Ovary (tissue), 9 donors: ENCODE data around the gene TAGAP. TPM values are rescaled to one million over a fixed set of nuclear protein-coding genes. Genes with fewer than 3 reads are reported as not detected.
"Not testable (repeated sequence)": the region's sequence is repeated elsewhere in the genome, so short reads cannot be mapped to it uniquely, and the experiment has no call there.

Experiments
- DNase-seq, 5 donors: peaks; one replicate each; pipeline ENCODE4 v3.0.0-alpha.2; 2019 to 2020
- H3K27ac ChIP-seq, 2 donors: fragments of 200-600 bp; one replicate each; pipeline versions ENCODE4 v1.5.1 to v1.8.0; 2019 to 2022
- H3K27me3 ChIP-seq: fragments of 200-600 bp; one replicate; pipeline ENCODE4 v1.8.0; 2022
- H3K36me3 ChIP-seq: fragments of 200-600 bp; sonication (generic); one replicate; pipeline ENCODE4 v1.5.1; 2019
- H3K4me1 ChIP-seq: one replicate; pipeline ENCODE4 v1.8.1; 2013; ENCODE audit warnings: mild to moderate bottlenecking, moderate library complexity; ENCODE audit not compliant: insufficient read depth
- H3K4me3 ChIP-seq: fragments of 200-600 bp; sonication (generic); one replicate; pipeline ENCODE4 v1.5.1; 2017
- H3K9me3 ChIP-seq, 2 donors: fragments of 200-600 bp in 1 of 2; sonication (generic) in 1 of 2; one replicate each; pipeline versions ENCODE4 v1.5.1 to v1.8.1; 2013 to 2019; ENCODE audit warnings: mild to moderate bottlenecking in 1 of 2, moderate library complexity in 1 of 2
- EP300 ChIP-seq: sonication (generic); formaldehyde crosslinking; IDR thresholded peaks from one replicate; pipeline ENCODE4 v1.6.1; 2017; ENCODE audit warnings: antibody characterized with exemption
- POLR2A ChIP-seq: fragments of 450-650 bp; IDR thresholded peaks from one replicate; pipeline ENCODE4 v1.6.1; 2017; ENCODE audit warnings: antibody characterized with exemption, mild to moderate bottlenecking, moderate library complexity
- WGBS, 3 donors: extraction: QIAGEN DNeasy Blood & Tissue Kit in 1 of 3; methylation state at CpG; one replicate each; pipeline versions ENCODE4 v1.1.5 to v1.1.7; 2013 to 2017; 5-methylcytosine and 5-hydroxymethylcytosine counted together
- intact Hi-C, 4 donors: fragments of 100-400 bp; cut with DNase I; formaldehyde crosslinking; loops; one replicate each; pipeline versions ENCODE4 v1.11.0 to v1.15.1; 2022 to 2023
- polyA plus RNA-seq, 2 donors: library from polyadenylated mRNA; stranded (reverse); fragments of 200-250 nt in 1 of 2; fragments of 350-450 nt in 1 of 2; fragmentation: Illumina TruSeq in 1 of 2; extraction: RNeasy Lipid Tissue Mini Kit (QIAGEN cat#74804) in 1 of 2; gene quantifications; one replicate each; pipeline ENCODE4 v1.2.3, GENCODE V29; 2013 to 2014
- total RNA-seq, 7 donors: library from RNA; depleted of rRNA in 2 of 7; stranded (reverse); fragments of >200 nt in 2 of 7; fragmentation: NEBNext Ultra II Directional in 3 of 7; extraction: Animal tissue kit (Norgen Biotek cat#: 25700) in 3 of 7; gene quantifications; one replicate each; pipeline versions ENCODE4 v1.1.0 to v1.2.4, GENCODE V29; 2016 to 2023
- TF ChIP-seq, protein P1 (sequence below), 3 donors: fragments of 450-650 bp in 2 of 3; fragments of 200-600 bp in 1 of 3; IDR thresholded peaks; one replicate each; pipeline versions ENCODE4 v1.5.1 to v1.8.0; 2016 to 2022; ENCODE audit warnings: antibody characterized with exemption in 3 of 3, mild to moderate bottlenecking in 1 of 3
- donor health status: DM: no; HTN: no; CAD: no; lungs with moderate emphysema.
- donor health status: DM: no; HTN: no; CAD: no.
- donor health status: Bipolar disorder and iron deficiency.
- donor health status: DM: yes; HTN: yes; CAD: no.
- donor health status: DM: no; HTN: no; CAD: no.
- donor health status: DM: yes; HTN: yes; CAD: no.

TAGAP gene
- total and polyA plus RNA-seq, 9 donors = 0.58 to 5.1 (median 1.4) TPM

DNA sequence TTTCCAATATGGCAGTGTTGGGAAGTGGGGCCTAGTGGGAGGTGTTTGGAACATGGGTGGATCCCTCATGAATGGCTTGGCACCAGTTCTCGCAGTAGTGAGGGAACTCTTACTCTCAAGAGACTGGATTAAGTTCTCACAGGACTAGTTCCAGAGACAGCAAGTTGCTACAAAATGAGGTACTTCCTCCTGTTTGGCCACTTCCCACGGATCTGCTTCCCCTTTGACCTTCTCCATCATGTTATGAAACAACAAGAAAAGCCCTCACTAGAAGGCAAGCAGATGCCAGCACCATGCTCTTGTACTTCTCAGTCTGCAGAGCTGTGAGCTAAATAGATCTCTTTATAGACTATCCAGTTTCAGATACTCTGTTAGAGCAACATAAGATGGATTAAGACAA lies 47.9 kb downstream of the TAGAP start:
- no peaks in the 10 kb centered on the region for H3K36me3 ChIP-seq
- no peak for DNase-seq
- H3K4me1 ChIP-seq = no peaks in the 10 kb centered on the region
- H3K4me3 ChIP-seq = no peak overlapping the region
- TF ChIP-seq EP300 (no peak), POLR2A (no peak)
- TF ChIP-seq, protein P1, sequence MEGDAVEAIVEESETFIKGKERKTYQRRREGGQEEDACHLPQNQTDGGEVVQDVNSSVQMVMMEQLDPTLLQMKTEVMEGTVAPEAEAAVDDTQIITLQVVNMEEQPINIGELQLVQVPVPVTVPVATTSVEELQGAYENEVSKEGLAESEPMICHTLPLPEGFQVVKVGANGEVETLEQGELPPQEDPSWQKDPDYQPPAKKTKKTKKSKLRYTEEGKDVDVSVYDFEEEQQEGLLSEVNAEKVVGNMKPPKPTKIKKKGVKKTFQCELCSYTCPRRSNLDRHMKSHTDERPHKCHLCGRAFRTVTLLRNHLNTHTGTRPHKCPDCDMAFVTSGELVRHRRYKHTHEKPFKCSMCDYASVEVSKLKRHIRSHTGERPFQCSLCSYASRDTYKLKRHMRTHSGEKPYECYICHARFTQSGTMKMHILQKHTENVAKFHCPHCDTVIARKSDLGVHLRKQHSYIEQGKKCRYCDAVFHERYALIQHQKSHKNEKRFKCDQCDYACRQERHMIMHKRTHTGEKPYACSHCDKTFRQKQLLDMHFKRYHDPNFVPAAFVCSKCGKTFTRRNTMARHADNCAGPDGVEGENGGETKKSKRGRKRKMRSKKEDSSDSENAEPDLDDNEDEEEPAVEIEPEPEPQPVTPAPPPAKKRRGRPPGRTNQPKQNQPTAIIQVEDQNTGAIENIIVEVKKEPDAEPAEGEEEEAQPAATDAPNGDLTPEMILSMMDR (IDR thresholded peaks at IDR 0.05) = no peak
- H3K27me3 ChIP-seq = no peaks in the 10 kb centered on the region
- WGBS, 3 donors = 66 to 70% (median 70%) methylated on average over 2 of the region's 2 CpGs
- no peaks in the 10 kb centered on the region for H3K9me3 ChIP-seq
- H3K27ac ChIP-seq = no peak overlapping the region
- intact Hi-C loops = no loop called here

DNA sequence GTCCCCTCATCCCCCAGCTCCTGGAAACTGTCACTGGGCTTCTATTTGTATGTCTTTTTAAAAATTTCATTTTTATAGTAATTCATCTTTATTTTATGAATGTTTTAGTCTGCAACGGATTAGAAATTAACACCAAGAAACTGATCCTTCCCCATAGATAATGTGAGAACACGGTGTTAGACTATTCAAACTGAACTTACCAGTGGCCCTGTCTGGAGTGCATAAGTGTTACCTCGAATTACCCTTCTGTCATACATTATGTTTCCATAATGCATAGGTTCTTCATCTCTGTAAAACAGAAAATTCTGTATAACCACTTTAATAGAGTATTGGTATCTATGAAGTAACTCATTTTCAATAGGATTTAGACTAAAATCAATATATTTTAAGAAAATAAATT lies 51.2 kb downstream of the TAGAP start:
- Histone ChIP-seq H3K9me3 (no peaks in the 10 kb centered on the region), H3K36me3 (no peaks in the 10 kb centered on the region), H3K4me3 (no peak overlapping the region), H3K27me3 (no peaks in the 10 kb centered on the region), H3K27ac (no peak overlapping the region), H3K4me1 (no peaks in the 10 kb centered on the region)
- WGBS, 3 donors = 96 to 97% (median 96%) methylated on average over 3 of the region's 3 CpGs
- TF ChIP-seq EP300 (no peak), POLR2A (no peak)
- TF ChIP-seq, protein P1 (IDR thresholded peaks at IDR 0.05) = no peak
- DNase-seq = no peak
- intact Hi-C loops = no loop called here

DNA sequence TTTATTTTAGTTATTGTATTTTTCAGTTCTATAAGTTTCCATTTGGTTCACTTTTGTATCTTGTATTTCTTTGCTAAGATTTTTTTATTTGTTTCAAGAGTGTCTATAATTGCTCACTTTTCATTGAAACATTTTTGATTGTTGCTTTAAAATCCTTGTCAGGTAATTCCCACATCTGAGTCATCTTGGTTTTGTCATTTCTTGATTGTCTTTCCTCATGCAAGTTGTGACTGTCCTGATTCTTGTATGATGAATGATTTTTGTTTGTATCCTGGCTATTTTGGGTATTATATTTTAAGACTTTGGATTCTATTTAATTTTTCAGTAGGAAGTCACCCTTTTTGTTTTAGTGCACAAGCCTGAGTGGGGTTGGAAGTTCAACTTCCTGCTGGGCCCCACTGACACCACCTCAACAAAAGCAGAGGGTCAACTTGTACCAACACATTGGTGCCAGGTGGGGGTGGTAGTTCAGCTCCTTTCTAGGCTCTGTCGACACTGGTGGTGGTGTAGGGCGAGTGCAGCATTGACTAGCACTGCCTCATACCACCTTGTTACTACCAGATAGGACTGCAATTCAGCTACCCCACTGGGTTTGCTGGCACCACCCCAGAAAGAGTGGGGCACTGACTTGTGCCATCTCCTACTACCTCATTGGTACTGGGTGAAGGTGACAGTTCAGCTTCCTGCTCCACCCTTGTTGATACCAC lies 53.6 kb downstream of the TAGAP start:
- Histone ChIP-seq H3K9me3 (no peaks in the 10 kb centered on the region), H3K27me3 (no peaks in the 10 kb centered on the region)
- intact Hi-C loops = no loop called here

DNA sequence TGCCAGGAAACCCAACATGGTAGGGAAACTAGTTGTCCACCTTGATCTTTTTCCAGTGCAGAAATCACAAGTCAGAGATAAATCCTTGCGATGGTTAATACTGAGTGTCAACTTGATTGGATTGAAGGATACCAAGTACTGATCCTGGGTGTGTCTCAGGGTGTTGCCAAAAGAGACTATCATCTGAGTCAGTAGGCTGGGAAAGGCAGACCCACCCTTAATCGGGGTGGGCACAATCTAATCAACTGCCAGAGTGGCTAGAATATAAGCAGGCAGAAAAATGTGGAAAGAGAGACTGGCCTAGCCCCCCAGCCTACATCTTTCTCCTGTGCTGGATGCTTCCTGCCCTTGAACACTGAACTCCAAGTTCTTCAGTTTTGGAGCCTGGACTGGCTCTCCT lies 55.1 kb downstream of the TAGAP start:
- intact Hi-C loops = not testable (repeated sequence)
- 97 to 100% (median 100%) methylated on average over 2 of the region's 2 CpGs for WGBS, 3 donors

More for the DNA sequence above, 53.6 kb downstream of the TAGAP start:
- Histone ChIP-seq H3K36me3 (no peaks in the 10 kb centered on the region), H3K27ac (no peak overlapping the region), H3K4me1 (no peaks in the 10 kb centered on the region), H3K4me3 (no peak overlapping the region)
- TF ChIP-seq EP300 (no peak), POLR2A (no peak)
- TF ChIP-seq, protein P1 (IDR thresholded peaks at IDR 0.05) = no peak
- WGBS, 3 donors = 91 to 96% (median 92%) methylated on average over 2 of the region's 2 CpGs
- DNase-seq = no peak

DNA sequence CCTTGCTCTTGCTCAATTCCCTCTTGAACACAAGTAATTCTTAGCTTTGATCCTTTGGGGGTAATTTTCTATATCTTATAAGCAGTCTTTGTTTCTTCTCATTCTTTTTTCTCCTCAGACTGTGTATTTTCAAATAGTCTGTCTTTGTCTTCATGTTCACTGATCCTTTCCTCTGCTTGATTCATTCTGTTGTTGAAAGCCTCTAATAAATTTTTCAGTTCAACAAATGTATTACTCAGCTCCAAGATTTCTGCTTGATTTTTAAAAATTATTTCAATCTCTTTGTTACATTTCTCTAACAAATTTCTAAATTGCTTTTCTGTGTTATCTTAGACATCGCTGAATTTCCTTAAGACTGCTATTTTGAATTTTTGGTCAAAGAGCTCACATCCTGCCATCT lies 56.3 kb downstream of the TAGAP start:
- H3K36me3 ChIP-seq = no peaks in the 10 kb centered on the region
- no peaks in the 10 kb centered on the region for H3K27me3 ChIP-seq
- H3K9me3 ChIP-seq = no peaks in the 10 kb centered on the region
- WGBS, 3 donors = 95 to 96% (median 96%) methylated on average over 1 of the region's 1 CpG
- intact Hi-C loops = no loop called here
- no peak overlapping the region for H3K27ac ChIP-seq
- DNase-seq = no peak
- no peaks in the 10 kb centered on the region for H3K4me1 ChIP-seq
- TF ChIP-seq EP300 = no peak
- no peak overlapping the region for H3K4me3 ChIP-seq

More for the DNA sequence above, 55.1 kb downstream of the TAGAP start:
- not testable (repeated sequence) for H3K27ac ChIP-seq, H3K27me3 ChIP-seq, H3K4me1 ChIP-seq, H3K4me3 ChIP-seq, H3K9me3 ChIP-seq, DNase-seq, H3K36me3 ChIP-seq
